H1 (cell line): ENCODE measurements around the gene SNED1. TPM values are rescaled to one million over a fixed set of nuclear protein-coding genes. Genes with fewer than 3 reads are reported as not detected.

Experiments used
- CTCF ChIA-PET: fragments of 300-600 bp; sonication (Branson Sonifier 250); formaldehyde crosslinking; loops from one replicate; lab custom pipeline; 2021; ENCODE audit not compliant: partially characterized antibody; lab: Charles Lee
- POLR2A ChIA-PET: fragments of 300-600 bp; sonication (Branson Sonifier 250); formaldehyde crosslinking; loops from one replicate; lab custom pipeline; 2021; ENCODE audit warnings: inconsistent platforms; ENCODE audit not compliant: partially characterized antibody; lab: Charles Lee
- DNase-seq, 2 experiments: peaks; one replicate each; pipeline versions ENCODE4 v3.0.0 to v3.0.0-alpha.2; 2010 to 2022; ENCODE audit warnings: low spot score in 2 of 2, low read depth in 1 of 2, mixed read lengths in 1 of 2
- FAIRE-seq: peaks from 2 replicates; lab custom pipeline; 2011; peaks lifted over from hg19 to GRCh38; lab: Jason Lieb, UNC
- H2AFZ ChIP-seq: 2 replicates; pipeline ENCODE4 v1.8.1; 2012; ENCODE audit warnings: low read length, inconsistent platforms
- H2AK5ac ChIP-seq: 2 replicates; pipeline ENCODE4 v1.6.1; 2013; ENCODE audit warnings: low read depth, low read length
- H2BK120ac ChIP-seq: replicated peaks from 2 replicates; pipeline ENCODE3; 2013; ENCODE audit warnings: low read depth, low read length, inconsistent platforms
- H2BK12ac ChIP-seq: 2 replicates; pipeline ENCODE4 v1.6.1; 2013; ENCODE audit warnings: low read depth, low read length
- H2BK15ac ChIP-seq: 2 replicates; pipeline ENCODE4 v1.6.1; 2013; ENCODE audit warnings: low read length
- H2BK20ac ChIP-seq: 2 replicates; pipeline ENCODE4 v1.6.1; 2013; ENCODE audit warnings: low read length
- H2BK5ac ChIP-seq: 2 replicates; pipeline ENCODE4 v1.6.1; 2013; ENCODE audit warnings: low read depth, low read length
- H3K14ac ChIP-seq: 2 replicates; pipeline ENCODE4 v1.6.1; 2013; ENCODE audit warnings: inconsistent platforms; ENCODE audit not compliant: insufficient read length
- H3K18ac ChIP-seq: 2 replicates; pipeline ENCODE4 v1.6.1; 2013; ENCODE audit warnings: low read length; ENCODE audit errors: extremely low read depth
- H3K23ac ChIP-seq: 2 replicates; pipeline ENCODE4 v1.6.1; 2013; ENCODE audit warnings: inconsistent platforms; ENCODE audit not compliant: insufficient read length
- H3K23me2 ChIP-seq: 2 replicates; pipeline ENCODE4 v1.6.1; 2013; ENCODE audit warnings: low read depth, low read length
- H3K27ac ChIP-seq: 2 replicates; pipeline ENCODE4 v1.6.1; 2011; ENCODE audit warnings: low read depth, low read length, inconsistent platforms
- H3K27me3 ChIP-seq, 4 experiments: replicated peaks in 1 of 4; 1 replicate in 1 of 4; 2 replicates in 3 of 4; pipeline versions ENCODE4 v1.6.1 to v1.8.1; 2011 to 2013; ENCODE audit warnings: low read length in 3 of 4, mild to moderate bottlenecking in 3 of 4, inconsistent platforms in 2 of 4, mixed read lengths in 2 of 4, moderate library complexity in 1 of 4; ENCODE audit not compliant: control insufficient read depth in 3 of 4, insufficient read depth in 3 of 4; ENCODE audit errors: extremely low read depth in 1 of 4
- H3K36me3 ChIP-seq, 4 experiments: 2 replicates each; pipeline versions ENCODE4 v1.6.1 to v1.8.1; 2011 to 2013; ENCODE audit warnings: mild to moderate bottlenecking in 4 of 4, low read length in 3 of 4, moderate library complexity in 2 of 4, control low read depth in 1 of 4, inconsistent platforms in 1 of 4; ENCODE audit not compliant: insufficient read depth in 4 of 4, control insufficient read depth in 2 of 4
- H3K4ac ChIP-seq: replicated peaks from 2 replicates; pipeline ENCODE3; 2013; ENCODE audit warnings: low read length, low read depth, mixed read lengths, inconsistent platforms; ENCODE audit not compliant: insufficient read length
- H3K4me1 ChIP-seq, 4 experiments: replicated peaks in 1 of 4; 1 replicate in 1 of 4; 2 replicates in 3 of 4; pipeline versions ENCODE4 v1.6.1 to v1.8.1; 2011 to 2013; ENCODE audit warnings: low read length in 3 of 4, inconsistent platforms in 2 of 4, mixed read lengths in 1 of 4; ENCODE audit not compliant: insufficient read depth in 4 of 4, control insufficient read depth in 3 of 4
- H3K4me2 ChIP-seq, 2 experiments: 2 replicates each; pipeline versions ENCODE4 v1.6.1 to v1.8.1; 2011 to 2013; ENCODE audit warnings: low read depth in 2 of 2, low read length in 2 of 2, control low read depth in 1 of 2, inconsistent platforms in 1 of 2, mild to moderate bottlenecking in 1 of 2; ENCODE audit not compliant: insufficient read depth in 1 of 2
- H3K4me3 ChIP-seq, 4 experiments: fragments of 200-600, 300-600 bp in 1 of 4; sonication (generic), shearing (Covaris generic), sonication (Bioruptor Twin) in 1 of 4; 2 replicates each; pipeline versions ENCODE4 v1.5.1 to v1.8.1; 2011 to 2016; ENCODE audit warnings: low read length in 4 of 4, low read depth in 3 of 4, control low read depth in 2 of 4, inconsistent platforms in 2 of 4, mild to moderate bottlenecking in 2 of 4, mixed read lengths in 1 of 4, moderate library complexity in 1 of 4; ENCODE audit not compliant: insufficient read depth in 2 of 4; ENCODE audit errors: extremely low read depth in 1 of 4
- H3K56ac ChIP-seq: replicated peaks from 2 replicates; pipeline ENCODE3; 2013; ENCODE audit warnings: low read depth, mild to moderate bottlenecking, mixed read lengths, low read length, inconsistent platforms; ENCODE audit not compliant: insufficient read length
- H3K79me1 ChIP-seq: 2 replicates; pipeline ENCODE4 v1.6.1; 2013; ENCODE audit warnings: low read depth, low read length, control low read depth
- H3K79me2 ChIP-seq, 2 experiments: 2 replicates each; pipeline versions ENCODE4 v1.6.1 to v1.8.1; 2012 to 2013; ENCODE audit warnings: low read length in 2 of 2, mild to moderate bottlenecking in 2 of 2, inconsistent platforms in 1 of 2; ENCODE audit not compliant: insufficient read depth in 2 of 2, control insufficient read depth in 1 of 2
- H3K9ac ChIP-seq, 4 experiments: replicated peaks in 1 of 4; 1 replicate in 1 of 4; 2 replicates in 3 of 4; pipeline versions ENCODE4 v1.6.1 to v1.8.1; 2011 to 2013; ENCODE audit warnings: low read depth in 3 of 4, low read length in 3 of 4, control low read depth in 2 of 4, mild to moderate bottlenecking in 2 of 4, moderate library complexity in 2 of 4, inconsistent platforms in 1 of 4; ENCODE audit errors: extremely low read depth in 1 of 4
- H3K9me3 ChIP-seq, 2 experiments: 2 replicates each; pipeline versions ENCODE4 v1.6.1 to v1.8.1; 2012 to 2013; ENCODE audit warnings: mild to moderate bottlenecking in 2 of 2, moderate library complexity in 2 of 2, control low read depth in 1 of 2, inconsistent platforms in 1 of 2, low read depth in 1 of 2, low read length in 1 of 2, mixed read lengths in 1 of 2; ENCODE audit not compliant: insufficient read depth in 2 of 2
- H4K20me1 ChIP-seq, 2 experiments: replicated peaks in 1 of 2; 2 replicates each; pipeline versions ENCODE3 to v1.8.1; 2011 to 2013; ENCODE audit warnings: inconsistent platforms in 2 of 2, low read length in 2 of 2, mild to moderate bottlenecking in 1 of 2; ENCODE audit not compliant: insufficient read depth in 2 of 2, control insufficient read depth in 1 of 2
- H4K5ac ChIP-seq: 2 replicates; pipeline ENCODE4 v1.6.1; 2013; ENCODE audit warnings: low read length, low read depth, mixed read lengths, inconsistent platforms; ENCODE audit not compliant: insufficient read length
- H4K8ac ChIP-seq: 2 replicates; pipeline ENCODE4 v1.8.0; 2013; ENCODE audit warnings: mild to moderate bottlenecking, moderate library complexity, low read length, inconsistent platforms; ENCODE audit not compliant: insufficient read depth; ENCODE audit errors: extremely low read depth
- H4K91ac ChIP-seq: replicated peaks from 2 replicates; pipeline ENCODE3; 2013; ENCODE audit warnings: low read length, mixed read lengths, inconsistent platforms; ENCODE audit not compliant: insufficient read length
- BACH1 ChIP-seq: IDR thresholded peaks from 2 replicates; pipeline ENCODE4 v1.6.1; 2012; ENCODE audit warnings: low read length, improper control_type of control experiment
- CBX5 ChIP-seq: fragments of 300-800, 300-1000 bp; sonication (generic); IDR thresholded peaks from 2 replicates; pipeline ENCODE4 v1.7.1; 2016; ENCODE audit warnings: antibody characterized with exemption, low read length, low read depth
- CEBPB ChIP-seq: IDR thresholded peaks from 2 replicates; pipeline ENCODE4 v1.6.1; 2012; ENCODE audit warnings: low read depth, low read length
- MAFK ChIP-seq: IDR thresholded peaks from 2 replicates; pipeline ENCODE4 v1.6.1; 2012; ENCODE audit warnings: low read depth, mild to moderate bottlenecking, improper control_type of control experiment, low read length
- RFX5 ChIP-seq: IDR thresholded peaks from 2 replicates; pipeline ENCODE4 v1.6.1; 2011; ENCODE audit warnings: low read depth, low read length, improper control_type of control experiment, borderline replicate concordance
- SIX5 ChIP-seq: IDR thresholded peaks from 2 replicates; pipeline ENCODE4 v1.6.1; 2011; ENCODE audit warnings: mild to moderate bottlenecking, low read depth, low read length
- WGBS, 2 experiments: shearing (Covaris generic) in 1 of 2; methylation state at CpG; one replicate each; pipeline versions ENCODE4 v1.1.6 to v1.1.7; 2013 to 2015; ENCODE audit warnings: low lambda C conversion rate in 2 of 2, mixed read lengths in 2 of 2, inconsistent platforms in 1 of 2, low coverage in 1 of 2, missing lambda C conversion rate in 1 of 2; ENCODE audit not compliant: insufficient replicate concordance in 2 of 2, insufficient coverage in 1 of 2, insufficient read length in 1 of 2; ENCODE audit errors: extremely low coverage in 1 of 2, missing lambda C conversion rate in 1 of 2; 5-methylcytosine and 5-hydroxymethylcytosine counted together
- polyA plus RNA-seq, 7 experiments: library from polyadenylated mRNA; depleted of rRNA in 3 of 7; stranded (reverse) in 5 of 7; unstranded in 2 of 7; fragments of >200 nt in 5 of 7; fragments of 200-250 nt in 2 of 7; gene quantifications; 1 replicate in 5 of 7; 2 replicates in 1 of 7; 4 replicates in 1 of 7; pipeline versions ENCODE4 v1.2.1 to v1.2.3, GENCODE V29; 2011 to 2013; ENCODE audit warnings: missing spikeins in 2 of 7, mixed read lengths in 2 of 7
- total RNA-seq: library from RNA; stranded (reverse); fragmentation: NEBNext Ultra II Directional; extraction: Animal tissue kit (Norgen Biotek cat#: 25700); gene quantifications from 2 replicates; pipeline ENCODE4 v1.2.1, GENCODE V29; 2021

SNED1 gene
- total and polyA plus RNA-seq, 2 of the 8 experiments (the other 6 are each of a cell fraction or from before 2014, with no cell fraction given), result 1.9 TPM

GRCh38 chr2:240962300-240963064 is 35.9 kb upstream of the SNED1 start:
- H3K27ac ChIP-seq, result no peak overlapping the region
- no peak for FAIRE-seq

More at GRCh38 chr2:240962300-240963064, 35.9 kb upstream of the SNED1 start:
- H3K27me3 ChIP-seq, result no peaks in the 10 kb centered on the region
- whole genome bisulfite sequencing, 2 experiments, result 79% methylated on average over 23 of the region's 29 CpGs; no CpG with 5 or more reads in 1 of the 2 experiments
- H2AFZ ChIP-seq, result peak overlapping the region; percentile 9; the same call in 1 of the 2 replicates
- no peaks in the 10 kb centered on the region for H3K79me1 ChIP-seq
- peak overlapping the region; percentile 92 for H4K8ac ChIP-seq
- peak overlapping the region; percentile 66 for H3K4ac ChIP-seq
- CTCF ChIA-PET, result interaction anchor here (0.5 kb wide), 1 partner anchor 1382 kb away, joined by 3 read pairs; no protein-coding TSS in a partner anchor
- H4K20me1 ChIP-seq, result peaks cover 0 to 8% of the 10 kb centered on the region in 2 experiments
- H3K9ac ChIP-seq, result no peak overlapping the region
- H2BK120ac ChIP-seq, result no peak overlapping the region
- H3K4me2 ChIP-seq, result no peak overlapping the region
- no peak overlapping the region for H3K23ac ChIP-seq
- peak overlapping the region; percentile 77 for H4K91ac ChIP-seq
- H4K5ac ChIP-seq, result no peak overlapping the region
- no peak overlapping the region for H3K56ac ChIP-seq
- no peak overlapping the region for H3K14ac ChIP-seq
- no peaks in the 10 kb centered on the region for H3K79me2 ChIP-seq
- H3K9me3 ChIP-seq, result no peaks in the 10 kb centered on the region
- H2BK20ac ChIP-seq, result no peak overlapping the region
- peak in 1 of 2 experiments; percentile 52 for DNase-seq
- 0 out of 2 replicates have a peak overlapping the region, but pooled peaks have one; percentile 9 for H2BK12ac ChIP-seq
- peaks cover 0 to 15% (median 6%) of the 10 kb centered on the region in 4 experiments; a peak in 5 of 7 replicates for H3K4me1 ChIP-seq
- H3K23me2 ChIP-seq, result peaks cover 8% of the 10 kb centered on the region; the same call in 1 of the 2 replicates
- H2AK5ac ChIP-seq, result no peak overlapping the region
- no peak overlapping the region for H2BK15ac ChIP-seq
- H3K36me3 ChIP-seq, result no peaks in the 10 kb centered on the region
- no peak overlapping the region for H3K4me3 ChIP-seq
- H2BK5ac ChIP-seq, result no peak overlapping the region; the same call in 1 of the 2 replicates
- POLR2A ChIA-PET, result interaction anchor here (0.7 to 0.9 kb wide), 2 partner anchors 9 to 42 kb away, joined by 4 read pairs; no protein-coding TSS in a partner anchor
- peak overlapping the region; percentile 71 for H3K18ac ChIP-seq
- TF ChIP-seq MAFK (peak; percentile 98), BACH1 (peak; percentile 39; the same call in 1 of the 2 replicates), RFX5 (no peak), CEBPB (no peak), SIX5 (no peak), CBX5 (no peak)
- TF ChIP-seq, all 59 proteins: peak for 2
